ENCODE data around the gene FAM117B.

- no peak for TF ChIP-seq ZBTB33 (IDR thresholded peaks at IDR 0.05; ENCODE audit: extremely low read depth, insufficient replicate concordance, low read length)
- no peak for TF ChIP-seq POLR2A (IDR thresholded peaks at IDR 0.05; ENCODE audit: borderline replicate concordance, extremely low read depth, insufficient read depth, insufficient read length)
- no peak for TF ChIP-seq CTCF (IDR thresholded peaks at IDR 0.05 in 2 of 3, conservative IDR thresholded peaks at IDR 0.05 in 1 of 3; ENCODE audit: borderline replicate concordance in 1 of 3, insufficient read depth in 1 of 3, low read depth in 2 of 3, low read length in 2 of 3)
- TF ChIP-seq SIN3A (IDR thresholded peaks at IDR 0.05; ENCODE audit: low read depth), result no peak
- no peak for TF ChIP-seq CBX3 (IDR thresholded peaks at IDR 0.05; ENCODE audit: low read depth)
- TF ChIP-seq EGR1 (IDR thresholded peaks at IDR 0.05; ENCODE audit: low read depth), result no peak
- TF ChIP-seq POLR2AphosphoS5 (IDR thresholded peaks at IDR 0.05; ENCODE audit: low read depth, low read length), result no peak
- no peak for TF ChIP-seq EZH2 (IDR thresholded peaks at IDR 0.05)
- TF ChIP-seq, protein P1, sequence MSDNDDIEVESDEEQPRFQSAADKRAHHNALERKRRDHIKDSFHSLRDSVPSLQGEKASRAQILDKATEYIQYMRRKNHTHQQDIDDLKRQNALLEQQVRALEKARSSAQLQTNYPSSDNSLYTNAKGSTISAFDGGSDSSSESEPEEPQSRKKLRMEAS (IDR thresholded peaks at IDR 0.05), result no peak
- no peak for TF ChIP-seq ELF1 (IDR thresholded peaks at IDR 0.05; ENCODE audit: borderline replicate concordance, low read depth)
These were observed 91.3 kb downstream of the FAM117B start for GRCh38 chr2:202726070-202726469.
